Smooth muscle cell (in vitro differentiated cells): ENCODE results near the gene KPTN. TPM values are rescaled to one million over a fixed set of nuclear protein-coding genes. Genes with fewer than 3 reads are reported as not detected.

ENCODE experiments used
- DNase-seq: peaks from one replicate; lab custom pipeline; 2025; ENCODE audit not compliant: unreplicated experiment; lab: John Stamatoyannopoulos, UW
- H2AFZ ChIP-seq: fragments of 200-600 bp; sonication (generic); 2 replicates; pipeline ENCODE4 v1.6.0; 2016; ENCODE audit warnings: antibody characterized with exemption, low read depth, mild to moderate bottlenecking
- H3F3A ChIP-seq: fragments of 200-600 bp; sonication (generic); 2 replicates; pipeline ENCODE4 v1.6.0; 2017; ENCODE audit warnings: antibody characterized with exemption, low read depth
- H3K27ac ChIP-seq: fragments of 200-600 bp; sonication (generic); 2 replicates; pipeline ENCODE4 v1.5.1; 2016; ENCODE audit warnings: low read depth, mild to moderate bottlenecking
- H3K27me3 ChIP-seq: fragments of 200-600 bp; sonication (generic); 2 replicates; pipeline ENCODE4 v1.6.1; 2016; ENCODE audit warnings: low read depth, mild to moderate bottlenecking
- H3K36me3 ChIP-seq: fragments of 200-600 bp; sonication (generic); 2 replicates; pipeline ENCODE4 v1.5.1; 2016; ENCODE audit warnings: low read depth
- H3K4me1 ChIP-seq: fragments of 200-600 bp; sonication (generic); 2 replicates; pipeline ENCODE4 v1.5.1; 2016; ENCODE audit warnings: low read depth
- H3K4me2 ChIP-seq: fragments of 200-600 bp; sonication (generic); 2 replicates; pipeline ENCODE4 v1.6.0; 2016; ENCODE audit warnings: mild to moderate bottlenecking
- H3K4me3 ChIP-seq: fragments of 200-600 bp; sonication (generic); 2 replicates; pipeline ENCODE4 v1.5.1; 2016; ENCODE audit warnings: mild to moderate bottlenecking
- H3K79me2 ChIP-seq: fragments of 200-600 bp; sonication (generic); 2 replicates; pipeline ENCODE4 v1.6.0; 2016; ENCODE audit warnings: low read depth, mild to moderate bottlenecking
- H3K9ac ChIP-seq: fragments of 200-600 bp; sonication (generic); 2 replicates; pipeline ENCODE4 v1.6.0; 2016; ENCODE audit warnings: low read depth
- H3K9me3 ChIP-seq: fragments of 200-600 bp; sonication (generic); replicated peaks from 2 replicates; pipeline ENCODE4 v1.5.1; 2016; ENCODE audit warnings: low read depth
- H4K20me1 ChIP-seq: fragments of 200-600 bp; sonication (generic); 2 replicates; pipeline ENCODE4 v1.6.0; 2016; ENCODE audit warnings: low read depth
- CTCF ChIP-seq: fragments of 200-600 bp; sonication (generic); IDR thresholded peaks from 2 replicates; pipeline ENCODE4 v1.5.1; 2017; ENCODE audit warnings: borderline replicate concordance, mild to moderate bottlenecking, antibody characterized with exemption; ENCODE audit not compliant: insufficient read depth, poor library complexity, severe bottlenecking
- WGBS: methylation state at CpG from one replicate; pipeline ENCODE4 v1.1.7; 2016; ENCODE audit warnings: low lambda C conversion rate; 5-methylcytosine and 5-hydroxymethylcytosine counted together
- polyA plus RNA-seq: library from polyadenylated mRNA; unstranded; fragments of >200 nt; fragmentation: Nextera tagmentation; extraction: Ambion mirVana; gene quantifications from 2 replicates; pipeline ENCODE4 v1.2.1, GENCODE V29; 2016
- total RNA-seq: library from RNA; depleted of rRNA; stranded (reverse); fragments of >200 nt; gene quantifications from 2 replicates; pipeline ENCODE4 v1.2.3, GENCODE V29; 2014

KPTN gene
- total and polyA plus RNA-seq, 2 experiments from 2014 or later: 10.6 to 12.2 TPM

DNA sequence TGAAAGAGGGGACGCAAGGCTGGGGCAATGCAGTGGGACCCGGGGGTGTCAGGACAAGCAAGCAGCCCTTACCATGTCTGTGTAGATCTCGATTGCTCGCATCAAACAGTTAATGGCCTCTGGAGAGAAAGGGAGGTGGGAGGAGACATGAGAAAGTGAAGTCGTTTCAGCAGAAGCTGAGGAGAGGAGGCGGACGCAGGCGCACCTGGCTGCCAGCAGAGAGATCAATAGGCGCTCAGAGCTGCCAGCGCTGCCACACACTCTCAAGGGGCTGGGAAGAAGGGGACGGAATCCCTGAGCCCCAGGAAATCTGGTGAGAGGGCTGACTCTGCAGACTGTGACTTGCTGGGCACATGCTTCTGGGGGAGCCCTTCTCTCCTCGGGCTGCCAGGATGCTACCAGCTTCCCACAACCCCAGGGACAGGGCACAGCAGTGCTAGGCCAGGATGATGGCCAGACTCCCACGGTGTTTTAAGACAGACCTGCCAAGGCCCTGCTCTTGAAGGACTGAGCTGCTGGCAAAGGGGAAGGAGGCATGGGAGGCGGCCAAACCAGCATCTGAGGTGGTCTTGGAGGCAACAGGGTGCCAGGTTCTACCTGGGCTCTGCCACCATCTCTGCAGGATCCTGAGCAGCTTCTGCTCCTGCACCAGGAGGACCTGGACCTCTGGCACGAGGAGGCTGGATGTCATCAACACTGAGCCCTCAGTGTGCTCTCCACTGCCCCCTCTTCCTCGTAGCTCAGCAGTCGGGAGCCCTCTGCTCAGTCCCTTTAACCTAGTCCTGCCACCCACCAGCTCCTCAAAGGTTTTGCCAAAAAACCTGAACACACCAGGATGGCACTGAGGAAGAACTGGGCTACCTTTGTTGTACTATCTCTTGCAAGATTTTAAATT lies 11.7 kb upstream of the KPTN start:
- Histone ChIP-seq H2AFZ (no peak overlapping the region), H3K4me3 (no peak overlapping the region), H3K27me3 (no peaks in the 10 kb centered on the region), H3K36me3 (no peaks in the 10 kb centered on the region), H3F3A (no peaks in the 10 kb centered on the region), H3K9me3 (no peaks in the 10 kb centered on the region), H3K4me2 (no peak overlapping the region), H3K79me2 (no peaks in the 10 kb centered on the region), H4K20me1 (peaks cover 37% of the 10 kb centered on the region), H3K27ac (no peak overlapping the region), H3K4me1 (no peaks in the 10 kb centered on the region), H3K9ac (no peak overlapping the region)
- no peak for TF ChIP-seq CTCF
- WGBS: 94% methylated on average over 17 of the region's 17 CpGs
- DNase-seq: no peak

DNA sequence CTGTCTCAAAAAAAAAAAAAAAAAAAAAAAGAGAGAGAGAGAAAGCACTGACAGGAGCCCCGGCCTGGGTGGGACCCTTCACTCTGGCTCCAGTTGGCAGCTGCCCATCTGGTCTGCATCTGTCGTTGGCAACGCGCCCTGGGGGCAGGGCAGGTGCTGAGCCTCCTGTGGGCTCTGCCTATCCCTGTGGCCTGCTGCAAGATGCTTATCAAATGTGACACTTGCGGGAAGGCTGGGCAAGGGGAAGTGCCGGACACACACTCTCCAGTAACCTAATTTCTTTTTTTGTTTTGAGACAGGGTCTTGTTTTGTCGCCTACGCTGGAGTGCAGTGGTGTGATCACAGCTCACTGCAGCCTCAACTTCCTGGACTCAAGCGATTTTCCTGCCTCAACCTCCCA lies 10.7 kb upstream of the KPTN start:
- Histone ChIP-seq H2AFZ (no peak overlapping the region), H3K9me3 (no peaks in the 10 kb centered on the region), H3K4me3 (no peak overlapping the region), H4K20me1 (peaks cover 33% of the 10 kb centered on the region), H3K27me3 (no peaks in the 10 kb centered on the region), H3K79me2 (no peaks in the 10 kb centered on the region), H3K27ac (no peak overlapping the region), H3K36me3 (no peaks in the 10 kb centered on the region), H3K9ac (no peak overlapping the region), H3K4me1 (no peaks in the 10 kb centered on the region), H3F3A (no peaks in the 10 kb centered on the region), H3K4me2 (no peak overlapping the region)
- 91% methylated on average over 9 of the region's 9 CpGs for WGBS
- DNase-seq: no peak
- no peak for TF ChIP-seq CTCF

- H3K9me3 ChIP-seq: no peaks in the 10 kb centered on the region
- H3K79me2 ChIP-seq: no peaks in the 10 kb centered on the region
- TF ChIP-seq CTCF: no peak
- H3K36me3 ChIP-seq: no peaks in the 10 kb centered on the region
- no peak overlapping the region for H3K4me3 ChIP-seq
- no peak overlapping the region for H3K9ac ChIP-seq
- H3K27ac ChIP-seq: no peak overlapping the region
- H3K4me1 ChIP-seq: no peaks in the 10 kb centered on the region
- 99% methylated on average over 5 of the region's 5 CpGs for WGBS
- no peaks in the 10 kb centered on the region for H3F3A ChIP-seq
- H4K20me1 ChIP-seq: peaks cover 29% of the 10 kb centered on the region
- H3K4me2 ChIP-seq: no peak overlapping the region
- H2AFZ ChIP-seq: no peak overlapping the region
- no peak for DNase-seq
- H3K27me3 ChIP-seq: no peaks in the 10 kb centered on the region
These were observed 10.2 kb upstream of the KPTN start for GRCh38 chr19:47494211-47494547.
